Heart left ventricle (tissue), 16 donors: ENCODE measurements around the gene THUMPD2. TPM values are rescaled to one million over a fixed set of nuclear protein-coding genes. Genes with fewer than 3 reads are reported as not detected.

ENCODE experiments used
- ATAC-seq, 4 donors: fragments of 200-7000 bp; cut with Tn5 transposase; one replicate each; pipeline ENCODE4 v1.9.1; 2020 to 2022; ENCODE audit warnings: moderate library complexity in 4 of 4, mild to moderate bottlenecking in 3 of 4, moderate number of reproducible peaks in 1 of 4
- DNase-seq, 5 donors: peaks; one replicate each; pipeline ENCODE4 v3.0.0-alpha.2; 2020
- H3K27ac ChIP-seq, 12 donors: fragments of 200-600 bp; sonication (generic) in 4 of 12; one replicate each; pipeline versions ENCODE4 v1.5.0 to v1.8.0; 2016 to 2022; ENCODE audit warnings: mild to moderate bottlenecking in 2 of 12
- H3K27me3 ChIP-seq, 9 donors: fragments of 200-600 bp; sonication (generic) in 2 of 9; one replicate each; pipeline versions ENCODE4 v1.5.1 to v1.8.0; 2016 to 2022; ENCODE audit warnings: mild to moderate bottlenecking in 3 of 9
- H3K36me3 ChIP-seq, 9 donors: fragments of 200-600 bp; sonication (generic) in 2 of 9; one replicate each; pipeline versions ENCODE4 v1.5.0 to v1.8.0; 2018 to 2022; ENCODE audit warnings: mild to moderate bottlenecking in 2 of 9
- H3K4me1 ChIP-seq, 12 donors: fragments of 200-600 bp; sonication (generic) in 4 of 12; one replicate each; pipeline versions ENCODE4 v1.5.0 to v1.8.0; 2016 to 2022; ENCODE audit warnings: mild to moderate bottlenecking in 3 of 12
- H3K4me3 ChIP-seq, 12 donors: fragments of 200-600 bp; sonication (generic) in 4 of 12; one replicate each; pipeline versions ENCODE4 v1.5.0 to v1.8.0; 2017 to 2022; ENCODE audit warnings: mild to moderate bottlenecking in 9 of 12, moderate library complexity in 4 of 12
- H3K9me3 ChIP-seq, 12 donors: fragments of 200-600 bp; sonication (generic) in 4 of 12; one replicate each; pipeline versions ENCODE4 v1.5.0 to v1.8.0; 2016 to 2022; ENCODE audit warnings: mild to moderate bottlenecking in 1 of 12
- POLR2A ChIP-seq, 2 donors: fragments of 450-650 bp; IDR thresholded peaks; one replicate each; pipeline ENCODE4 v1.6.1; 2017; ENCODE audit warnings: antibody characterized with exemption in 2 of 2, mild to moderate bottlenecking in 2 of 2, moderate library complexity in 2 of 2
- WGBS, 4 donors: extraction: QIAGEN DNeasy Blood & Tissue Kit in 2 of 4; methylation state at CpG; one replicate each; pipeline versions ENCODE4 v1.1.5 to v1.1.7; 2013 to 2018; 5-methylcytosine and 5-hydroxymethylcytosine counted together
- intact Hi-C, 10 donors: fragments of 100-400 bp; cut with DNase I; formaldehyde crosslinking; loops; one replicate each; pipeline versions ENCODE4 v1.11.1 to v1.14.2; 2022
- polyA plus RNA-seq, 2 donors: library from polyadenylated mRNA; stranded (reverse); fragments of 200-250 nt; gene quantifications; one replicate each; pipeline ENCODE4 v1.2.3, GENCODE V29; 2013
- total RNA-seq, 9 donors: library from RNA; depleted of rRNA in 2 of 9; stranded (reverse); fragments of >200 nt in 2 of 9; fragmentation: NEBNext Ultra II Directional in 3 of 9; extraction: Animal tissue kit (Norgen Biotek cat#: 25700) in 3 of 9; gene quantifications; one replicate each; pipeline versions ENCODE4 v1.1.0 to v1.2.4, GENCODE V29; 2016 to 2023
- TF ChIP-seq, protein P1 (sequence below), 12 donors: fragments of 200-600 bp; sonication (generic) in 4 of 12; IDR thresholded peaks; one replicate each; pipeline versions ENCODE4 v1.5.0 to v1.8.0; 2018 to 2022; ENCODE audit warnings: antibody characterized with exemption in 12 of 12, mild to moderate bottlenecking in 5 of 12
- donor health status: ischemic (EF 13 %, LVEDD 7.1; RV severe dilation, severe dysfunction).
- donor health status: healthy with polysubstance abuse.
- donor health status: DM: no; HTN: yes; CAD: no.
- donor health status: DM: no; HTN: no; CAD: no.
- donor health status: ischemic (EF 25% LVEDD 6.9; RV normal size, moderate dysfunction).
- donor health status: ischemic (EF 25% LVEDD 5.7; RV mildly dilated, moderate dysfunction).
- donor health status: healthy.
- donor health status: DM: yes; HTN: yes; CAD: no.
- donor health status: ischemic (EF 35%, LVEDD 5.7; RV mildly dilated, moderate dysfunction).
- donor health status: nonischemic (EF 11% LVEDD 7.7; RV severe dilation, severe dysfunction).
- donor health status: DM: yes; HTN: yes; CAD: no.
- donor health status: PGD.
- donor health status: ischemic (EF 29% LVEDD 5.4; RV normal size, mild dysfunction).
- donor health status: nonischemic (EF 23%, LVEDD 6.1; RV moderate dilation, normal function).

The THUMPD2 gene
- total and polyA plus RNA-seq, 11 donors, result 3.6 to 6.2 (median 5.3) TPM

DNA sequence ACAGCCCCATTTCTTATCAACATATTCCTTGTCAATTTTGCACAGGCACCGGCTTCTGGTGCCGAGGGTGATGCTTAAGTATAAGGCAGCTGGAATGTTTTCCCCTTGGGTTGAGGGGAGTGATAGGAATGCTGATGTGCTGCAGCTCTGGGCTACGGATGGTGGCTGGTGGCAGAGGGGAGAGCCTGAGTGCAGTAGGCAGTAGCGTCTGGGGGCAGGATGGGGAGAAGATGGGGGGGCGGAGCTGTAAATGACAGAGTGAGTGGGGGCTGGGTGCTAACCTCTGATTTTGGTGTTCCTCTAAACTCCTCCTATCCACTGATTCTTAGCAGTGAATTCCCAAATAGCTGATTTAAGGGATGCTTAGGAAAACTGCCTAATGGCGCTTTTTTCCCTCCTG lies 92.6 kb downstream of the THUMPD2 start:
- no peak for TF ChIP-seq POLR2A (IDR thresholded peaks at IDR 0.05)
- TF ChIP-seq, protein P1, sequence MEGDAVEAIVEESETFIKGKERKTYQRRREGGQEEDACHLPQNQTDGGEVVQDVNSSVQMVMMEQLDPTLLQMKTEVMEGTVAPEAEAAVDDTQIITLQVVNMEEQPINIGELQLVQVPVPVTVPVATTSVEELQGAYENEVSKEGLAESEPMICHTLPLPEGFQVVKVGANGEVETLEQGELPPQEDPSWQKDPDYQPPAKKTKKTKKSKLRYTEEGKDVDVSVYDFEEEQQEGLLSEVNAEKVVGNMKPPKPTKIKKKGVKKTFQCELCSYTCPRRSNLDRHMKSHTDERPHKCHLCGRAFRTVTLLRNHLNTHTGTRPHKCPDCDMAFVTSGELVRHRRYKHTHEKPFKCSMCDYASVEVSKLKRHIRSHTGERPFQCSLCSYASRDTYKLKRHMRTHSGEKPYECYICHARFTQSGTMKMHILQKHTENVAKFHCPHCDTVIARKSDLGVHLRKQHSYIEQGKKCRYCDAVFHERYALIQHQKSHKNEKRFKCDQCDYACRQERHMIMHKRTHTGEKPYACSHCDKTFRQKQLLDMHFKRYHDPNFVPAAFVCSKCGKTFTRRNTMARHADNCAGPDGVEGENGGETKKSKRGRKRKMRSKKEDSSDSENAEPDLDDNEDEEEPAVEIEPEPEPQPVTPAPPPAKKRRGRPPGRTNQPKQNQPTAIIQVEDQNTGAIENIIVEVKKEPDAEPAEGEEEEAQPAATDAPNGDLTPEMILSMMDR (IDR thresholded peaks at IDR 0.05), result no peak
- no peak for ATAC-seq

More for the DNA sequence above, 92.6 kb downstream of the THUMPD2 start:
- H3K36me3 ChIP-seq, result no peaks in the 10 kb centered on the region
- H3K4me3 ChIP-seq, result no peak overlapping the region
- intact Hi-C loops, result no loop called here
- peaks cover 0 to 48% (median 5%) of the 10 kb centered on the region in 12 donors for H3K4me1 ChIP-seq
- WGBS, 4 donors, result 70 to 79% (median 74%) methylated on average over 6 of the region's 6 CpGs
- H3K27me3 ChIP-seq, result no peaks in the 10 kb centered on the region
- peaks cover 0 to 16% (median 0%) of the 10 kb centered on the region in 12 donors for H3K9me3 ChIP-seq
- DNase-seq, result no peak
- no peak overlapping the region for H3K27ac ChIP-seq

Other genes starting within 250 kb of the THUMPD2 start
- gene TMEM178A, start 113.3 kb downstream of the THUMPD2 start, total RNA-seq, result 1 to 10 TPM; 1.3 to 4.6 (median 3.0) TPM
- 1 to 10 TPM in 1 of 2 donors, under 1 TPM in 1; 0.65 to 3.1 TPM for gene TMEM178A, start 113.3 kb downstream of the THUMPD2 start, polyA plus RNA-seq